SU-DHL-6 (cell line): Measurements from ENCODE around the gene BMP2K.

Experiments
- H2AFZ ChIP-seq: fragments of 200-600 bp; sonication (generic); 2 replicates; pipeline ENCODE4 v1.6.1; 2014; ENCODE audit warnings: low read depth, mild to moderate bottlenecking, moderate library complexity, mixed read lengths, antibody characterized with exemption, low read length; ENCODE audit not compliant: severe bottlenecking
- H3F3A ChIP-seq: fragments of 200-600 bp; shearing (Covaris generic); 2 replicates; pipeline ENCODE4 v1.6.0; 2016; ENCODE audit warnings: antibody characterized with exemption, mild to moderate bottlenecking; ENCODE audit not compliant: insufficient read depth
- H3K27ac ChIP-seq: fragments of 200-600 bp; sonication (generic); 2 replicates; pipeline ENCODE4 v1.5.1; 2016; ENCODE audit warnings: low read depth, mild to moderate bottlenecking, low read length, moderate library complexity, mixed read lengths
- H3K27me3 ChIP-seq: fragments of 200-600 bp; sonication (generic), shearing (Covaris generic); 2 replicates; pipeline ENCODE4 v1.6.0; 2014; ENCODE audit warnings: mild to moderate bottlenecking, low read length
- H3K36me3 ChIP-seq: fragments of 200-600 bp; sonication (generic); 2 replicates; pipeline ENCODE4 v1.6.1; 2014; ENCODE audit warnings: mild to moderate bottlenecking, low read length, mixed read lengths
- H3K4me2 ChIP-seq: fragments of 300-600, 200-600 bp; shearing (Covaris generic), sonication (generic); 2 replicates; pipeline ENCODE4 v1.6.0; 2014; ENCODE audit warnings: low read length, low read depth, mild to moderate bottlenecking; ENCODE audit not compliant: poor library complexity, severe bottlenecking
- H3K4me3 ChIP-seq: fragments of 200-600 bp; sonication (generic); 2 replicates; pipeline ENCODE4 v1.5.1; 2014; ENCODE audit warnings: antibody characterized with exemption, low read length, mild to moderate bottlenecking, mixed read lengths; ENCODE audit not compliant: insufficient read depth, poor library complexity, severe bottlenecking
- H3K79me2 ChIP-seq: fragments of 200-600 bp; sonication (generic); 2 replicates; pipeline ENCODE4 v1.6.1; 2014; ENCODE audit warnings: mild to moderate bottlenecking, low read length, moderate library complexity; ENCODE audit not compliant: insufficient read depth
- H3K9ac ChIP-seq: fragments of 200-600 bp; sonication (generic); 2 replicates; pipeline ENCODE4 v1.7.0; 2014; ENCODE audit warnings: mild to moderate bottlenecking, low read length
- H3K9me2 ChIP-seq: fragments of 200-600 bp; sonication (generic); replicated peaks from 2 replicates; pipeline ENCODE4 v1.6.1; 2014; ENCODE audit warnings: low read length; ENCODE audit not compliant: insufficient read depth
- H3K9me3 ChIP-seq: fragments of 200-600 bp; sonication (generic); 2 replicates; pipeline ENCODE4 v1.6.1; 2014; ENCODE audit warnings: low read length, mixed read lengths; ENCODE audit not compliant: insufficient read depth
- H4K20me1 ChIP-seq: fragments of 200-600 bp; sonication (generic); 2 replicates; pipeline ENCODE4 v1.6.1; 2014; ENCODE audit warnings: low read depth, mild to moderate bottlenecking, antibody characterized with exemption, low read length, moderate library complexity, mixed read lengths
- CTCF ChIP-seq: fragments of 200-600 bp; sonication (generic); IDR thresholded peaks from one replicate; pipeline ENCODE4 v1.5.1; 2017; ENCODE audit warnings: antibody characterized with exemption, mild to moderate bottlenecking, low read length, moderate library complexity; ENCODE audit not compliant: insufficient read depth, poor library complexity, severe bottlenecking
- EZH2phosphoT487 ChIP-seq: fragments of 200-600 bp; sonication (generic), shearing (Covaris generic); conservative IDR thresholded peaks from 2 replicates; pipeline ENCODE4 v1.6.1; 2018; ENCODE audit warnings: mild to moderate bottlenecking, antibody characterized with exemption, low read length, moderate library complexity, mixed read lengths

Gene BMP2K

GRCh38 chr4:78806943-78807460 lies 30.9 kb downstream of the BMP2K start:
- H4K20me1 ChIP-seq, result no peaks in the 10 kb centered on the region
- no peak overlapping the region for H3K4me2 ChIP-seq
- no peak overlapping the region for H3K27ac ChIP-seq
- no peak overlapping the region for H3K9ac ChIP-seq
- H3K9me3 ChIP-seq, result no peaks in the 10 kb centered on the region
- peaks cover 4% of the 10 kb centered on the region; the same call in 1 of the 2 replicates for H3K79me2 ChIP-seq
- no peaks in the 10 kb centered on the region for H3K27me3 ChIP-seq
- no peak for TF ChIP-seq EZH2phosphoT487
- no peak for TF ChIP-seq CTCF
- no peak overlapping the region for H3K4me3 ChIP-seq
- no peaks in the 10 kb centered on the region for H3K36me3 ChIP-seq
- no peak overlapping the region for H2AFZ ChIP-seq
- no peaks in the 10 kb centered on the region for H3K9me2 ChIP-seq
- H3F3A ChIP-seq, result no peaks in the 10 kb centered on the region

- Histone ChIP-seq H3K9me2 (no peaks in the 10 kb centered on the region), H3K9me3 (no peaks in the 10 kb centered on the region), H4K20me1 (no peaks in the 10 kb centered on the region), H2AFZ (no peak overlapping the region), H3K9ac (no peak overlapping the region), H3K79me2 (peaks cover 4% of the 10 kb centered on the region; the same call in 1 of the 2 replicates), H3K4me3 (no peak overlapping the region), H3K4me2 (no peak overlapping the region), H3K27me3 (no peaks in the 10 kb centered on the region), H3F3A (no peaks in the 10 kb centered on the region), H3K36me3 (no peaks in the 10 kb centered on the region), H3K27ac (no peak overlapping the region)
- TF ChIP-seq EZH2phosphoT487 (no peak), CTCF (no peak)
Measured at GRCh38 chr4:78809295-78809694, 33.1 kb downstream of the BMP2K start.

- H2AFZ ChIP-seq, result no peak overlapping the region
- no peak overlapping the region for H3K9ac ChIP-seq
- peaks cover under 1% of the 10 kb centered on the region; the same call in 1 of the 2 replicates for H3K79me2 ChIP-seq
- no peaks in the 10 kb centered on the region for H4K20me1 ChIP-seq
- TF ChIP-seq EZH2phosphoT487, result no peak
- no peaks in the 10 kb centered on the region for H3K36me3 ChIP-seq
- no peak overlapping the region for H3K27ac ChIP-seq
- no peaks in the 10 kb centered on the region for H3F3A ChIP-seq
- H3K4me3 ChIP-seq, result no peak overlapping the region
- no peaks in the 10 kb centered on the region for H3K9me3 ChIP-seq
- no peaks in the 10 kb centered on the region for H3K9me2 ChIP-seq
- no peaks in the 10 kb centered on the region for H3K27me3 ChIP-seq
- no peak overlapping the region for H3K4me2 ChIP-seq
Measured at GRCh38 chr4:78809928-78810835, 34.0 kb downstream of the BMP2K start.

- Histone ChIP-seq H3K9me2 (no peaks in the 10 kb centered on the region), H3K27ac (no peak overlapping the region), H4K20me1 (no peaks in the 10 kb centered on the region), H3K4me3 (no peak overlapping the region), H3F3A (no peaks in the 10 kb centered on the region), H3K27me3 (no peaks in the 10 kb centered on the region), H3K36me3 (no peaks in the 10 kb centered on the region), H3K9me3 (no peaks in the 10 kb centered on the region), H2AFZ (no peak overlapping the region), H3K79me2 (no peaks in the 10 kb centered on the region; the same call in 1 of the 2 replicates), H3K9ac (no peak overlapping the region), H3K4me2 (no peak overlapping the region)
- no peak for TF ChIP-seq CTCF
Measured at GRCh38 chr4:78811034-78811433, 34.9 kb downstream of the BMP2K start.
